PC-9 (cell line): ENCODE data around the gene RIN1. TPM values are rescaled to one million over a fixed set of nuclear protein-coding genes. Genes with fewer than 3 reads are reported as not detected.

Experiments used
- BruUV-seq: library from RNA; stranded (reverse); fragments of 400-500 nt; replicated peaks from 2 replicates; lab custom pipeline; 2021; lab: Mats Ljungman, UMichigan
- CTCF ChIA-PET: fragments of 300-600 bp; sonication (Branson Sonifier 250); formaldehyde crosslinking; loops from one replicate; lab custom pipeline; 2022; ENCODE audit warnings: antibody characterized with exemption; lab: Charles Lee
- POLR2A ChIA-PET: fragments of 300-600 bp; sonication (Branson Sonifier 250); formaldehyde crosslinking; loops from one replicate; lab custom pipeline; 2022; ENCODE audit warnings: antibody characterized with exemption; ENCODE audit not compliant: unreplicated experiment; lab: Charles Lee
- DNase-seq, 2 experiments: peaks; one replicate each; pipeline versions ENCODE4 v3.0.0 to v3.0.0-alpha.2; 2015 to 2022; ENCODE audit warnings: mixed read lengths in 1 of 2
- H2AFZ ChIP-seq: fragments of 200-600 bp; sonication (generic); 2 replicates; pipeline ENCODE4 v1.8.1; 2017; ENCODE audit warnings: antibody characterized with exemption
- H3F3A ChIP-seq: fragments of 200-600 bp; sonication (generic); 2 replicates; pipeline ENCODE4 v1.8.1; 2017; ENCODE audit warnings: antibody characterized with exemption, mild to moderate bottlenecking, low read depth; ENCODE audit not compliant: insufficient read depth
- H3K27ac ChIP-seq: fragments of 200-600 bp; sonication (generic); 2 replicates; pipeline ENCODE4 v1.6.1; 2016; ENCODE audit warnings: mixed run types
- H3K27me3 ChIP-seq: fragments of 200-600 bp; sonication (generic); 2 replicates; pipeline ENCODE4 v1.6.1; 2016; ENCODE audit warnings: low read depth, mixed run types; ENCODE audit not compliant: insufficient read depth
- H3K36me3 ChIP-seq: fragments of 200-600 bp; sonication (generic); 2 replicates; pipeline ENCODE4 v1.6.1; 2016; ENCODE audit warnings: low read depth, mixed run types
- H3K4me1 ChIP-seq: fragments of 200-600 bp; sonication (generic); replicated peaks from 2 replicates; pipeline ENCODE4 v1.6.1; 2016; ENCODE audit warnings: mixed run types; ENCODE audit not compliant: insufficient read depth
- H3K4me2 ChIP-seq: fragments of 200-600 bp; sonication (generic); 2 replicates; pipeline ENCODE4 v1.6.1; 2017; ENCODE audit warnings: mixed run types
- H3K4me3 ChIP-seq: fragments of 200-600 bp; sonication (generic); 2 replicates; pipeline ENCODE4 v1.6.1; 2016; ENCODE audit warnings: mixed run types
- H3K79me2 ChIP-seq: fragments of 200-600 bp; sonication (generic); 2 replicates; pipeline ENCODE4 v1.6.1; 2017; ENCODE audit warnings: low read depth, mixed run types
- H3K9me2 ChIP-seq: fragments of 200-600 bp; sonication (generic); 2 replicates; pipeline ENCODE4 v1.8.1; 2017; ENCODE audit warnings: mild to moderate bottlenecking; ENCODE audit not compliant: insufficient read depth
- H3K9me3 ChIP-seq: fragments of 200-600 bp; sonication (generic); 2 replicates; pipeline ENCODE4 v1.8.1; 2016; ENCODE audit warnings: low read depth; ENCODE audit not compliant: insufficient read depth
- H4K20me1 ChIP-seq: fragments of 200-600 bp; sonication (generic); 2 replicates; pipeline ENCODE4 v1.8.1; 2017; ENCODE audit not compliant: insufficient read depth
- EZH2 ChIP-seq: fragments of 200-600 bp; sonication (generic); IDR thresholded peaks from 2 replicates; pipeline ENCODE4 v1.8.0; 2017; ENCODE audit warnings: antibody characterized with exemption, low read depth
- intact Hi-C: fragments of 100-400 bp; cut with micrococcal nuclease; formaldehyde crosslinking; loops from one replicate; pipeline ENCODE4 v1.10.0; 2022; ENCODE audit not compliant: unreplicated experiment
- total RNA-seq: library from RNA; stranded (reverse); gene quantifications from 2 replicates; pipeline ENCODE4 v1.2.3, GENCODE V29; 2021
- TF ChIP-seq, protein P1 (sequence below): fragments of 200-600 bp; sonication (generic); conservative IDR thresholded peaks from 2 replicates; pipeline ENCODE4 v1.6.1; 2017; ENCODE audit warnings: mixed run types, antibody characterized with exemption, mild to moderate bottlenecking, moderate library complexity

Gene RIN1
- total RNA-seq, 1 experiment from 2014 or later = 15.5 TPM

DNA sequence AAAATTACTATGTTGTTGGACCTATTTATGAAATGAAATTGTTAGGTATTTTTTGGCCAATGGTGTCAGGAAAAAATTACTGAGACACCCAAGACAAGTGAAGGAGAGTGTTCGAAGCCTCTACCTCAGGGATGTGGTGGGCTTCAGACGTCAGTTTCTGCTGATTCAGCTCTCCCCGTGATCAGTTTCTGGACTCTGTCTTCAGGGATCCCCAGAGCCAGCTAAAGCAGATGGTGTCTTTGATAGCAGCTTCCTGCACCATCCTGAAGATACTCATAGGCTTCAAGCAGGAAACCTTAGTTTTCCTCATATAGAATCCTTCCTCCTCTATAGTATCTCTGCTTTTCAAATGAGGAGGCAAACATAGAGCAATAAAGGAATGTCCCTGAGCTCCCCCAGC lies 26.8 kb downstream of the RIN1 start:
- H3K9me3 ChIP-seq = no peaks in the 10 kb centered on the region
- CTCF ChIA-PET = interaction anchor here (0.6 to 0.7 kb wide), 2 partner anchors 123 to 1017 kb away, joined by 3 to 5 read pairs; no protein-coding TSS in a partner anchor
- peaks cover 10% of the 10 kb centered on the region; the same call in 1 of the 2 replicates for H3F3A ChIP-seq
- peaks cover 19% of the 10 kb centered on the region for H3K27me3 ChIP-seq
- BruUV-seq = no TSS peak
- H4K20me1 ChIP-seq = no peaks in the 10 kb centered on the region
- POLR2A ChIA-PET = no interaction called here
- no peak overlapping the region for H3K27ac ChIP-seq
- no peaks in the 10 kb centered on the region for H3K9me2 ChIP-seq
- DNase-seq = no peak
- no peaks in the 10 kb centered on the region for H3K79me2 ChIP-seq
- H3K4me3 ChIP-seq = no peak overlapping the region
- intact Hi-C loops = no loop called here
- H3K4me2 ChIP-seq = no peak overlapping the region
- no peaks in the 10 kb centered on the region for H3K36me3 ChIP-seq
- peaks cover 6% of the 10 kb centered on the region for H3K4me1 ChIP-seq
- no peak overlapping the region for H2AFZ ChIP-seq
- TF ChIP-seq, protein P1, sequence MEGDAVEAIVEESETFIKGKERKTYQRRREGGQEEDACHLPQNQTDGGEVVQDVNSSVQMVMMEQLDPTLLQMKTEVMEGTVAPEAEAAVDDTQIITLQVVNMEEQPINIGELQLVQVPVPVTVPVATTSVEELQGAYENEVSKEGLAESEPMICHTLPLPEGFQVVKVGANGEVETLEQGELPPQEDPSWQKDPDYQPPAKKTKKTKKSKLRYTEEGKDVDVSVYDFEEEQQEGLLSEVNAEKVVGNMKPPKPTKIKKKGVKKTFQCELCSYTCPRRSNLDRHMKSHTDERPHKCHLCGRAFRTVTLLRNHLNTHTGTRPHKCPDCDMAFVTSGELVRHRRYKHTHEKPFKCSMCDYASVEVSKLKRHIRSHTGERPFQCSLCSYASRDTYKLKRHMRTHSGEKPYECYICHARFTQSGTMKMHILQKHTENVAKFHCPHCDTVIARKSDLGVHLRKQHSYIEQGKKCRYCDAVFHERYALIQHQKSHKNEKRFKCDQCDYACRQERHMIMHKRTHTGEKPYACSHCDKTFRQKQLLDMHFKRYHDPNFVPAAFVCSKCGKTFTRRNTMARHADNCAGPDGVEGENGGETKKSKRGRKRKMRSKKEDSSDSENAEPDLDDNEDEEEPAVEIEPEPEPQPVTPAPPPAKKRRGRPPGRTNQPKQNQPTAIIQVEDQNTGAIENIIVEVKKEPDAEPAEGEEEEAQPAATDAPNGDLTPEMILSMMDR = no peak
- no peak for TF ChIP-seq EZH2

- no peaks in the 10 kb centered on the region for H4K20me1 ChIP-seq
- no peak overlapping the region for H3K27ac ChIP-seq
- POLR2A ChIA-PET = no interaction called here
- DNase-seq = no peak
- H3F3A ChIP-seq = no peaks in the 10 kb centered on the region
- H3K36me3 ChIP-seq = no peaks in the 10 kb centered on the region
- H3K79me2 ChIP-seq = no peaks in the 10 kb centered on the region
- CTCF ChIA-PET = no interaction called here
- no peaks in the 10 kb centered on the region for H3K9me3 ChIP-seq
- no peaks in the 10 kb centered on the region for H3K4me1 ChIP-seq
- H3K4me2 ChIP-seq = no peak overlapping the region
- intact Hi-C loops = no loop called here
- no peaks in the 10 kb centered on the region for H3K9me2 ChIP-seq
- H3K4me3 ChIP-seq = no peak overlapping the region
- no peak overlapping the region for H2AFZ ChIP-seq
- BruUV-seq = no TSS peak
- TF ChIP-seq EZH2 = no peak
- TF ChIP-seq, protein P1 = no peak
- H3K27me3 ChIP-seq = peaks cover 12% of the 10 kb centered on the region; the same call in 1 of the 2 replicates
These were observed 33.6 kb downstream of the RIN1 start for GRCh38 chr11:66302656-66303055.

GRCh38 chr11:66299186-66299585 lies 37.0 kb downstream of the RIN1 start:
- no peak overlapping the region for H2AFZ ChIP-seq
- intact Hi-C loops = no loop called here
- CTCF ChIA-PET = interaction anchor here (0.7 kb wide), 1 partner anchor 279 kb away, joined by 4 read pairs; no protein-coding TSS in a partner anchor
- no peaks in the 10 kb centered on the region for H3K36me3 ChIP-seq
- H3K79me2 ChIP-seq = no peaks in the 10 kb centered on the region
- no peak overlapping the region for H3K27ac ChIP-seq
- peaks cover 11% of the 10 kb centered on the region; the same call in 1 of the 2 replicates for H3K27me3 ChIP-seq
- H3F3A ChIP-seq = no peaks in the 10 kb centered on the region
- H3K4me2 ChIP-seq = no peak overlapping the region
- no TSS peak for BruUV-seq
- no peaks in the 10 kb centered on the region for H4K20me1 ChIP-seq
- no peaks in the 10 kb centered on the region for H3K9me2 ChIP-seq
- TF ChIP-seq, protein P1 = no peak
- no peak for TF ChIP-seq EZH2
- no peaks in the 10 kb centered on the region for H3K9me3 ChIP-seq
- H3K4me1 ChIP-seq = no peaks in the 10 kb centered on the region
- H3K4me3 ChIP-seq = no peak overlapping the region
- POLR2A ChIA-PET = no interaction called here
- no peak for DNase-seq
